Daoy (cell line): ENCODE data around the gene CRYL1. TPM values are rescaled to one million over a fixed set of nuclear protein-coding genes. Genes with fewer than 3 reads are reported as not detected.

ENCODE experiments used
- DNase-seq: peaks from one replicate; pipeline ENCODE4 v3.0.0-alpha.2; 2015; ENCODE audit warnings: low read depth
- total RNA-seq: library from RNA; depleted of rRNA; stranded (reverse); fragments of >200 nt; shearing (Covaris generic); gene quantifications from 2 replicates; pipeline ENCODE4 v1.2.3, GENCODE V29; 2014

CRYL1 gene
- total RNA-seq, 1 experiment from 2014 or later, result 3.5 TPM

DNA sequence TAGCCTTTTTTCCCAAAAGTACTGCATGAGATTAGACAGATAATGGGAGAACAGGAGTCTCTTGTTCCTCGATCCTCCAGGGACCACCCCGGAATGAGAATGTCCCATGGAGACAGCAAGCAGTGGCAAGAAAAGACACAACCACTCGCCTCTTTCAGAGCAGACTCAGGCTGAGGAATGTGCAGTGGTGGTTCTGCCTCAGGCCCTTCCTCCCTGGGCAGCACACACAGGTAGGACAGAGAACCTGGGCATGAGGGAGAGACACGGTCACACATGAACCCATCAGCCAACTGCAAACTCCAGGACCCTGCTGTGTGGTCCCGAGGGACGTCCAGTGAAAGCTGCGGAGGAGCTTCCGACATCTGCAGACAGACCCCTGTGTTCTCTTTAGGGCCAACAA lies 31.0 kb downstream of the CRYL1 start:
- DNase-seq, result no peak

DNA sequence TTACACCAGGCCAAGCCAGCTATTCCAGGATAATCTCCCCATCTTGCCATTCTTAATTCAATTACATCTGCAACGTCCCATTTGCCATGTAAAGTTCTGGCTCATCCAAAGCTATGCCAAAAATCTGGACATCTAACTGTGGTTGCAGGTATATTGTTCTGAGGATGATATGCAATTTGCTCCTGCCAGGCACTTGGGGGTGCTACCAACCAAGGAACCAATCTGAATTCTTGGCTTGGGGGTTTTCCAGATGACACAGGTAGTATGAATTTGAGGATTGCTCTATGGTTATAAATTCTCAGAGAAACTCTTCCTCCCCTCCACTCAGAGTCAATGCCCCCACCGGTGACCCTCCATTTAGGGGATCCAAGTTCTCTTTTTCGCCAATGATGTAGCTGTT lies 33.0 kb downstream of the CRYL1 start:
- peak; percentile 63 for DNase-seq

DNA sequence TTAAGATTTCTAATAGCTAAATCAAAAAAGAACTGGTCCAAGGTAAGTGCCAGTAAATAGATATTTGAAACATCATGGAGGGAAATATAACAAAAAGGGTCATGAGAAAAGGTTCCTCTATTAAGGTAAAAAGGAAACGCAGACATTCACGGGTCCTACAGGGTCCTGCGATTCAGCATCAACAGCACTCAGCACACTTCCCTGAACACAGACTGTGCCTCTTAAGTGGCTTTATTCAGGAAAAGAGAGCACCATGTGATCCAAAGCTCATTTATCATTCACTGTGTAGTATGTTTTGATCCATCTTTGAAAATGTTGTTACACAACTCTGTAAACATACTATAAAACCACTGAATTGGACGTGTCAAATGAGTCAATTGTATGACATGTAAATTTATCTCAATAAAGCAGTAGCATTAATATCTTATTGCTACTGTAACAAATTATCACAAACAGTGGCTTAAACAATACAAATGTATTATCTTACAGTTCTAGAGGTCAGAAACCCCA lies 33.7 kb downstream of the CRYL1 start:
- no peak for DNase-seq

DNA sequence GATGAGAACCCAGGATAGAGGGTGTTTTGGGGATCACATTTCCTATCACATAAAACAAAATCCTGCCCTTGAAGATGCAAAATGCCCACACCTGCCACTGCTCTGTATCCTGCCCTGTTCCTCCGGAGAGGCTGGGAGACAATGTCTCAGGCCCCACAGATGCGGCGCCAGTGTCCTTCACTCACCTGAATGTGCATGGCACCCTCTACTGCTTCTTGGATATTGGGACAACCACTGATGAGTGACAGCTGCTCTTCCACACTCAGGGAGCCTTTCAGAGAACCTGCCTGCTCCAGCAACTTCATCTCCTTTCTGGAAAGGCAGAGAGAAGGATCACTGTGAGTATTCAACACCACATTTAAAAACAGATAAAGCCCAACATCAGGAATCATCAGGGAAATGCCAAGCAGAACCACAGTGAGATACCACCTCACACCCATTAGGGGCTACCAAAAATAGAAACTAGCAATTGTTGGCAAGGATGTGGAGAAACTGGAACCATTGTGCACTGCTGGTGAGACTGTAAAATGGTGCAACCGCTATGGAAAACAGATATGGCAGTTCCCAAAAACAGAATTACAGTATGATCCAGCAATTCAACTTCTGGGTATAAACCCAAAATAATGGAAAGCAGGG lies 36.4 kb downstream of the CRYL1 start:
- peak; percentile 55 for DNase-seq

DNA sequence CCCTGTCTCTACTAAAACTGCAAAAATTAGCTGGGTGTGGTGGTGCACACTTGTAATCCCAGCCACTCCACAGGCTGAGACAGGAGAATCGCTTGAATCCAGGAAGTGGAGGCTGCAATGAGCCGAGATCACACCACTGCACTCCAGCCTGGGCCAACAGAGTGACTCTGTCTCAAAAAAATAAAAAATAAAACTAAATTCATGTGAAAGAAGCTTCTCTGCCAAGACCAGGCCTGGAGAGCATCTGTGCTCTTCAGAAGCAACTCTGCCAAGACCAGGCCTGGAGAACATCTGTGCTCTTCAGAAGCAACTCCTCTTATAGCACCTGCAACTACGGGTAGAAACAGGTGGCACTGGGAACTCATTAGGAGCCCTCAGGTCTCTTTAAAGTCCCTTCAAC lies 37.7 kb downstream of the CRYL1 start:
- no peak for DNase-seq

DNA sequence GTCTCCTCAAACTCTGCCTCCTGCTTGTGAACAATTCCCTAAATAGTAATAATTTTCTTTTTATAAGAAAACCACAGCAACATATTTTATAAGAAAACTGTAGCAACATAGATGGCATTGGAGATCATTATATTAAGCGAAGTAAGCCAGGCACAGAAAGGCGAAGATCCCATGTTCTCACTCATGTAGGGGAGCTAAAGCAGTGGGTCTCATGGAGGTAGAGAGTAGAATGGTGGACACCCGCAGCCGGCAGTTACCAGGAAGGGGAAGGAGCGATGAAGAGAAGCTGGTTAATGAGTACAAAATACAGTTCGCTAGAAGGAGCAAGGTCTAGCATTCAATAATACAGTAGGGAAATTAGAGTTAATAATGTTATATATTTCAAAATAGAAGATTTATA lies 42.9 kb downstream of the CRYL1 start:
- DNase-seq, result no peak

DNA sequence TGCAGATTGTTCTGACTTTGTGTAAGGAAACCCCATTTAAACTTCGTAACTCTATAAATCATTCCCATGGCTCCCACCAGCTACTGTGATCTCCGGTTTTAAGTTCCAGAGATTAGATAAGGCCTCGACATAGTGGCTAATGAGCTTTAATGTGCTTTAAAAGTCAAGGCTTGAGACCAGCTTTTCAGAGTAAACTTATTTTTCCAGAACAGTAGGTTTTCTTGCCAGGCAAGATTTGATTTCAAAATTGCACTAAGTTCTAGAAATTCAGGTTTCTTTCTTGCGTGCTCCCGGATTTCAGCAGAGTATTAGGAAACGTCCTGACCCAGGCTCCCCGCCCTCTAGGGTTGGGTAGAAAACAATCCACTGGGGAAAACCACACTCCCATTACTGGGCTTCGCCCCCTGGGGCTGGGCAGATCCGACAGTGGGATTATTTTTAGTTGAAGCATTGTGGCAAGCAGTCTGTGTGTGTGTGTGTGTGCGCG lies 43.3 kb downstream of the CRYL1 start:
- no peak for DNase-seq

DNA sequence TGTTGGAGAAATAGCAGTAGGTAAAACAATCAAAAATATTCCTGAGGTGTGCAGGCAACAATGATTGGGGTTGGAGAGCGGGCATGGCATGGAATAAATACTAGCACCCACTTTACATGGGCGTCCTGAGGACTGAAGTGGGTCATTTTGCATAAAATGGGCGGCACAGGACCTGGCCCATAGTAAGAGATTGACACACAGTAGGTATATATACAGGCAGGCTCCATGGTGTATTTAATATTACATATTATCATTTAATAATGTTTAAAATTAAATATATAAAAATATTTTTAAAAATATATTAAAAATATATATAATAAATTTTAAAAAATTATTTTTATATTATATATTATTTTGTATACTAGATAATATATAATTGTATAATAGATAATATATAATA lies 48.3 kb downstream of the CRYL1 start:
- no peak for DNase-seq

DNA sequence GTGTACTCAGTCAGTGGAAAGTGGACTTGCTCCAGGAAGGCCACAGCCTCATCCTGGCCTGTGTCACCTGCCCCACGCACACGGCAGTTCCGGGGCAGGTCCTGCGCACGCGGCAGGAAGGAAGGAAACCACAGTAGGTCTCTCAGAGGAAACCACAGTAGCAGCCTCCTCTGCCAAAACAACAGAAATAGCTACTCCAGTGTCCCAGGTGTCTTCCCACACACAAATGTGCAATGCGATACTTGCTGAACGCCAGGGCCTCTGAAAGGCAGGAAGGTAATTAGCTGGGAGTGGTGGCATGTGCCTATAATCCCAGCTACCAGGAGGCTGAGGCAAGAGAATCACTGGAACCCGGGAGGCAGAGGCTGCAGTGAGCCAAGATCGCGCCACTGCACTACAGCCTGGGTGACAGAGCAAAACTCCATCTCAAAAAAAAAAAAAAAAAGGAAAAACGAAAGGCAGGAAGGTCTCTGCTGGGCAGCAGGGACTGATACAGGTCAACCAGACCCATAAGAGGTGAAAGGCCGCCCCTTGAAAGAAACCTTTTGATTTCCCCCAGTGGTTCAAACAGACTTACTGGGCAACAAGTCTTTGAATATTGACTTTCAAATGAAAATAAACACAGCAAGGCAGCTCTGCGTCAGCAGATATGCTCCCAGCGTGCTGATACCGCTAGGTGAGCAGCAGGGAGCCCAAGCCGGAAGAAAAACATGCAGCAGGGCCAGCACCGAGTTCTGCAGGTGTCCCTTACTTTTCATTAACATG lies 49.5 kb downstream of the CRYL1 start:
- peak; percentile 11 for DNase-seq

DNA sequence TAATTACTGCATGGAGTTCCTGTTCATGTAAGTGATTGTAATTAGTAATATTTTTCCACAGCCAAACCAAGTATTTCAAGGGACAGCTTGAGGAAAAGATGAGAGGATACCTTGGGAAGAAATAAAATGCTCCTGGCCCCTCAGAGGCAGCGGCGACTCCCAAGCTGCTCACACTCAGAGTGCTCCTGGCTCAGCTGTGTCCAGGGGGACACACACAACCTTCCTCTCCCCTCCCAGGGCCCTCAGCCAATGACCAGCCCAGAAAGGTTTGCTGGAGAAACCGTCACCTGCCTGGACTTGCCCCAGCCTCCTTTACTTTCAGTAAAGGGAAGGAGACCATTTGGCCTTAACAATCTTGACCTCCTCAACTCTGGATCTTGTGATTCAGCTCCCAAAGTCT lies 51.1 kb downstream of the CRYL1 start:
- DNase-seq, result no peak

DNA sequence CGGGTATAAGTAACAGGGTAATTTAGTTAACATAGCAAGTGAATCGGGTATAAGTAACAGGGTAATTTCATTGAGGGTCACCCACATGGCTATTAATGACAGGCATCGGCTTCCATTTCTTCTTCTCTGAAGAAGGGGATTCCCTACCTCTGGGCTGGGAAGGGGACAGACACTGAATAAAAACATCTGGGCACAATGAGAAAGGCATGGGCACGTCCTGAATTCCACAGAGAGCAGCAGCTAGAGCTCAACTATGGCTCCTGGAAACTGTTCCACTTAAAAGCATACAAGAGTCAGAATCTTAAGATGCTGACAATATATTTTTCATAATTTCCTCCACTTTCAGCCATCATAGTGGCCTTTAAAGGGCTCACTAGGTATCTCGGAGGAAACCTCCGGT lies 51.8 kb downstream of the CRYL1 start:
- DNase-seq, result no peak

DNA sequence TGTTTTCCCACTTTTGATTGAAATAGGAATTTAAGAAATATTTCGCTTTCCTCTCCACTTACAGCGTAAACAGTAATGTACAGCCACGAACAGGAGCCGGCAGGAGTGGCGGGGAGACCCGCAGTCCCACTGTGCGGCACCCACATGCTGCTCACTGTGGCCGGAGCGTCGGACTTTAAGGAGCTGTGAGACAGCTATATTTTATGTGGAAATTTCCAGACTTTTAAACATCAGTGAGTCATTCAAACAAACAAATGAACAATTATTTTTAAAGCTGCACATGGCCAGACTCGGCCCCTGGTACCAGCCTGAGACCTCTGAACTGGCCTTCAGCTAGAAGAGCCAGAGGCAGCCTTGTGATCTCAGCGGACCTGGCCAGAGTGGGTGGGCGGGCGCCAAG lies 52.5 kb downstream of the CRYL1 start:
- DNase-seq, result no peak

DNA sequence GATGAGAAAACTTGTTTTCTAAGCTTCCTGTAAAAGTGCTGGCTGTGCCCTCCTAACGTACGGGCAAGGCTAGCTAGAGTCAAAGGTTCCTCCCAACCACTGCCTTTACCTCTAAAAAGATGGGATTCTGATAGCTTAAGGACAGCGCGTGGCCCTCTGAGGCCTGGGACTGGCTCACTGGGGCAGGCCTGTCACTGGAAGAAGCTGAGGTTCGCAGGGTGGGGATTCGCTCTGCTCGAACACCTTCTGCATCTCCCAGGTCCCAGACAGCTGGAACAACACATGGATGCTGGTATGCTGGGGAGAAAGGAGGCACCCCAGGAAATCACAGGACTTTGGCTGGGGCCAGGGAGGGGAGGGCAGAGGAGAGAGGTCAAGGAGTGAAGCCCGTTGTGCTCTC lies 53.1 kb downstream of the CRYL1 start:
- no peak for DNase-seq

DNA sequence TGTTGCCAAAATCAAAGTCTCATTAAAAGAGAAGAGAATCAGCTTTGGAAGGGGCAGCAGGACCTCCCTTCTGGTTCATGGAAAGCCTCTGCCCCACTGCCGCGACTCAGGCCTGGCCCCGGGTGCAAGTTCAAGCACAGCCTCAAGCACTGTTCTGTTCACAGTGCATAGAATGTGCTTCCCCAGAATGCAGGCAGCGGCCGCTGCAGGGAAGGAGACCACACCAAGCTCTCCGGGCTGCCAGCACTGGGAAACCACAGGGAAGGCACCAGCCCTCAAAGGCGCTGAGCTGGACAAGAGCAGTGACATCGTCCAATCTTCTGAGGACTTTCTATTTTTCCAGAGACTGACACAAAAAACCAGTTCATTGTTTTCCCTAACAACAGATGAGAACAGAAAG lies 55.5 kb downstream of the CRYL1 start:
- no peak for DNase-seq

DNA sequence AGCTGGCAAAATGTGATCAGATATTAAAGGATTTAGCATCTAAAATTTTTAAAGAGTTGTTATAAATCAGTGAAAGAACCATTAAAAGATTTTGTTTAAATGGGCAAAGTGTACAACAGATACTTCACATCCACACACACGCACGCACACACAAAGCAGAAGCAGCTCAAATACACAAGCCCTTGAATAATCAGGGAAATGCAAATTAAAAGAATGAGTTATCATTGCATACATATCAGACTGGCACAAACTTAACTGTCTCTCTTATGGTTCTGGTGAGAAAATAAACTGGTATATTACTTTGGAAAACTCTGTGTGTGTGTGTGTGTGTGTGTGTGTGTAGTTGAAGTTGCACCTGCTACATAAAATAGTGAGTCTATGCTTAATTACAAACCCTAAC lies 59.3 kb downstream of the CRYL1 start:
- no peak for DNase-seq

DNA sequence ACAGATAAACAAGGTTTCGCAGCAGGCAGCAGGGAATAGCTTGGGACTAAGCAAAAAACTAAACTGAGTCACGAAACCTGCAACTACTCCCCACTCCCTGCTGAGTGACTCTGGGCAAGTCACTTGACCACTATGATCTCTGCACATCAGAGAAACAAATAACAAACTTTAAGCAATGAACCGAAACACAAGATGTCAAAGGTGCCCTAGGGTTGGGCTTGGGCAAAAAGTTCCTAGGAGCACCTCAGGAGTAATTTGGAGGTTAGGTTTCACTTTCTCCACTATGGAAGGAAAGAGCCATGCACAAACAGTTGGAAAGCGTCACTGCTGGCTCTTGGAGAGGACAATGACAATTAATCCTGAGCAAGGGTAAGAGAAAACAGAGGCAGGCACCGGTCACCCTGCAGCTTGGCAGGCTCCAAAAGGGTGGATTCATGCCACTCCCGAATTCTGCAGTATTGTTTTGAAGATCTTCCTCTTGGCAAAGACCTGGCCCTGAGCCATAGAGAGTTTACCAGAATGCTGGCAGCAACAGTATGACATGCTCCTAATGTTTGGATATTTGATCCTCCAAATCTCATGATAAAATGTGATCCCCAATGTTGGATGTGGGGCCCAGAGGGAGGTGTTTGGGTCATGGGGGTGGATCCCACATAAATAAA lies 60.3 kb downstream of the CRYL1 start:
- no peak for DNase-seq

DNA sequence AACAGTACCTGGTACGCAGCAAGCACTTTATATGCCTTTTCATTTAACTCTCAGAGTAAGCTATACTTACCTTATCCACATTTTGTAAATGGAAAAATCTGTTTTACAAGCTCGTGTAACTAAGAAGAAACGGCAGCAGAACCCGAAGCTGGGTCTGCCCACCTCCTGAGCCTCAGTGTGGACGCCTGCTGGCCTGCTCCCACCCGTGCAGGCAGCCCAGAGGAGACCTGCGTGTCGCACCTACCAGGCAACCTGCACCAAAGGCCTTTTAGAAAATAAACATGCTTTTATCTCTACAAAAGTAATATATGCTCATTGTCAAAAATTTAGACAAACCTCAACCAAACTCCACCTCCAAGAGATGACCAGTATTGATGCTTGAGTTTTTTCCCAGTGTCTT lies 62.7 kb downstream of the CRYL1 start:
- no peak for DNase-seq

DNA sequence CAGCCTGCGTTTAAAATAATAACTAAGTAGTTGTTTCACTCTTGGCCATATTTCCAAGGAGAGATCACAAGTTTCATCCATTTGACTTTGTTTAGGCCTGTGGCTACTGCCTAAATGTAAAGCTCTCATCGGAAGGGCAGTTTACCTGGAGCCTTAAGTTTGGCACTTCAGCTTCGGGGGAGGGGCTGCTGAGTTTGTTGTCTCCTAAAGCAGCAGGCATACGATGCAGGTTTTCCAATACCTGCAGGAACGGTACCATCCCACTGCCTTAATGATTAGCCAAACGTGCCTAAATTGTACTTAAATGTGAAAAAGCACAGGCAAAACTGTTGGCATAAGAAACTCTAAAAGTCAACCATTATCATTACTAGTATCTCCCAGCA lies 63.1 kb downstream of the CRYL1 start:
- no peak for DNase-seq

DNA sequence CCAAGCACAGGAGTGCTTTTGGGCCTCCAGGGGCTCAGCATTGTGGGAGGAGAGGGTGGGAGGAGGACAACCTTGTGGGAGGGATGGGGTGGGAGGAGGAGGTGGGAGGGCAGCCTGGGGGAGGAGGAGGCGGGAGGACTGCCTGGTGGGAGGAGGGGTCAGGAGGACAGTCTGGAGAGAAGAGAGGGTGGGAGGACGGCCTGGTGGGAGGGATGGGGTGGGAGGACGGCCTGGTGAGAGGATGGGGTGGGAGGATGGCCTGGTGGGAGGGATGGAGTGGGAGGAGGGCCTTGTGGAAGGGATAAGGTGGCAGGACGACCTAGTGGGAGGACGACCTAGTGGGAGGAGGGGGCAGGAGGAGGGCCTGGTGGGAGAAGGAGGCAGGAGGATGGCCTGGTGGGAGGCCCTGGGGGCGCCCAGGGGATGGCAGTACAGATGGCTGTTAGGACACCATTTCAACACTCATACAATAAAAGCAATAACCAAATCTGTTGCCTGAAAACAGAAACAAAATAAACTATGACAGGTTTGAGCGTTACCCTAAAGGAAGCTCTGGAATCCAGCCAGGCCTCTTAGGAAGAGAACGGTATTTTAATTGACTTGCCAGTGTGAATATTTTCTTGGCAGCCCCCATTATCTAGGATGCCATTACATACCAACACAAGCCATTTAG lies 63.7 kb downstream of the CRYL1 start:
- DNase-seq, result peak; percentile 22

DNA sequence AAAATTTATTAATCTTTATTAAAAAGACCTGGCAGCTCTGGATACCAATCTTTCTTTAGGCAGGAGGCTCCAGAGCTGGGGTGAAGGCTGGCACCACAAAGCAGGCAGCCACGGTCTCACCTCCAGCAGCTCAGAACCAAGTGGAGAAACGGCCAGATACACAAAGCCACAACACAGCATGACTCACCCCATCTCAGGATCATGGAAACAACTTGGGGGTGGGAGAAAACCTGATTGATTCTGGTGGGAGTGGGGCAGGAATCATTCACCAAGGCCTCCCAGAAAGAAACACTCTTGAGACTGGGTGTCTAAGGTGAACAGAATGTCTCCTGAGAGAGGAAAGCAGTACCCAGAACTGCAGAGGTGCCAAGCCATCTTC lies 64.2 kb downstream of the CRYL1 start:
- DNase-seq, result peak; percentile 54

DNA sequence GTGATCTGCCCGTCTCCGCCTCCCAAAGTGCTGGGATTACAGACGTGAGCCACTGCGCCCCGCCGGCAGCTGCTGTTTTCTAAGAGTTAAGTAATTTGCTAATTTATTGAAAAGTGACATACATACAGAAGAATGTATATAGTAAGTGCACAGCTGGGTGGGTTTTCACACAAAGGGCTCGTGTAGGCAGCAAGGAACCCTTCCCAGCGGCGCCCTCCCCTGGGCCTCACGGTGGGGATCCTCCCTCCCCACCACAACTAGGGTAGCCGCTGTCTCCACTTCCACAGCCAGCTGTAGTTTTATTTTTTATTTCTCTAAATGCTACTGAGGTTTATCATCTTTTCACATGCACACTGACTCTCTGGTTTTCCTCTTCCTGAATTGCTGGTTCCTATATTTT lies 64.9 kb downstream of the CRYL1 start:
- no peak for DNase-seq

DNA sequence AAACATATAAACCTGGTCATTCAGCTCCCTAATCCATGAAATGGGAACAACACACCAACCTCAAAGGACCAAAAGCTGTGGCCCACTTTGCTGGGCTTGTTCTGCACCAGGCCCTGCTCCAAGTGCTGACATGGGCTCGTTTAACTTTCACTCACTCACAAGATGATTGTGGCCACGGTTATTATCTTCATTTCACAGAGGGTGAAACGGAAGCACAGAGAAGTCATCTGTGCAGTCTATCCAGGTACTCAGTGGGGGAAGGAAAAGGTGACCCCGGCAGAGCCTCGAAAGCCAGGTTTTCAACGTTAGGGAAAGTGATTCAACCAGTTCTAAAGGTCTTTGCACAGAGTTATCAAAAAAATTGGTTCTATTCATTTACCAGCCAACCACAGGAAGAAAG lies 68.0 kb downstream of the CRYL1 start:
- DNase-seq, result no peak
